ENCODE results near the gene PC. TPM values are rescaled to one million over a fixed set of nuclear protein-coding genes. Genes with fewer than 3 reads are reported as not detected.

PC gene
- total and polyA plus RNA-seq, 7 donors, result 2.0 to 40.2 (median 11.8) TPM

GRCh38 chr11:67002921-67003411 lies 44.8 kb upstream of the PC start:
- Histone ChIP-seq H3K27ac (no peak overlapping the region), H3K9me3 (no peaks in the 10 kb centered on the region), H3K27me3 (no peaks in the 10 kb centered on the region), H3K36me3 (no peaks in the 10 kb centered on the region), H3K4me3 (no peak overlapping the region), H3K4me1 (no peaks in the 10 kb centered on the region)
- WGBS, 2 donors, result 87 to 93% methylated on average over 5 of the region's 5 CpGs
- intact Hi-C loops (cut with DNase I), result no loop called here
- TF ChIP-seq POLR2A (IDR thresholded peaks at IDR 0.05) (no peak), POLR2AphosphoS5 (IDR thresholded peaks at IDR 0.05) (no peak), CTCF (IDR thresholded peaks at IDR 0.05) (no peak), EP300 (IDR thresholded peaks at IDR 0.05) (no peak)
- DNase-seq, result no peak

DNA sequence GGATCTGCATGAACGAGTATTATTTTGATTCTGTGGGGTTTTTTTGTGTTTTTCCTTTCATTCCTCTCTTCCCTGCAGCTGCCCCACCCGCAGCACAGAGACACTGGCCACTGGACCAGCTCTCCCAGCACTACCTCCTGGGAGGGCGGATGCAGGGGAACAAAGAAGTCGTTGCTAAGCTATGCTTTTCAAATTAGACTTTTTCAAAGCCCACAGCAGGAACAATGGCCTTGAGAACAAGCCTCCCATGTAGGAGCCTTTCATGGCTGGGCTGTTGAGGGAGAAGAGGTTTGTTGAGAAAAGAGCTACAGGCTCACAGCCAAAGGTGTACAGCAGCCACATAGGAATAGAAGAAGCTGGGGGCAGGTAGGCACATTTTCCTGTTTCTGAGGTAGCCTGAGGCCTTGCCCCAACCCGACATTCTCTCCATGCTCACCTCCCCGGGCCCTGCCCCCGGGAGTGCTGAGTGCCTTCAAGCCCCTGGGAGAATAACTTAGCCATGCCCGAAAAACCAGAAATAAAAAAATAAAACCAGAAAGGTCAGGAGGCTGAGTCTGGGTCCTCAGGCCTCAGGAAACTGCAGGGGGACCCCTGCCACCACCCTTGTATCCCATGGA lies 44.2 kb upstream of the PC start:
- WGBS, 2 donors, result 66 to 76% methylated on average over 8 of the region's 8 CpGs
- Histone ChIP-seq H3K4me3 (no peak overlapping the region), H3K4me1 (no peaks in the 10 kb centered on the region)

DNA sequence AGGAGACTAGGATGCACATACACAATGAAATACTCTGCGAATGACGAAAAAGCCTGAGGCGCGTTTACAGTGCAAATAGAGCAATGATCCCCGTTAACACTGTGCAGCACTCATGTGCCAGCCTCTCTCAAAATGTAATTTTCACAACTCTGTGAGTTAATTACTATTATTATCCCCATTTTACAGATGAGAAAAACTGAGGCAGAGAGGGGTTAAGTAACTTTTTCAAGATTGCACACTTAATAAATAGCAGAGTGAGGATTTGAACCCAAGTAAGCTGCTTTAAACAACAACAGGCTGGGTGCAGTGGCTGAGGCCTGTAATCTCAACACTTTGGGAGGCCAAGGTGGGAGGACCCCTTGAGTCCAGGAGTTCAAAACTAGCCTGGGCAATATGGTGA lies 43.1 kb upstream of the PC start:
- intact Hi-C loops (cut with DNase I), result no loop called here
- no peaks in the 10 kb centered on the region for H3K27me3 ChIP-seq
- no peak overlapping the region for H3K27ac ChIP-seq
- no peak overlapping the region for H3K4me3 ChIP-seq
- no peaks in the 10 kb centered on the region for H3K36me3 ChIP-seq
- no peaks in the 10 kb centered on the region for H3K9me3 ChIP-seq
- TF ChIP-seq CTCF (IDR thresholded peaks at IDR 0.05) (no peak), POLR2AphosphoS5 (IDR thresholded peaks at IDR 0.05) (no peak), EP300 (IDR thresholded peaks at IDR 0.05) (no peak), POLR2A (IDR thresholded peaks at IDR 0.05) (no peak)
- 91 to 95% methylated on average over 5 of the region's 5 CpGs for WGBS, 2 donors
- no peak for DNase-seq
- H3K4me1 ChIP-seq, result no peaks in the 10 kb centered on the region

More for the DNA sequence above, 44.2 kb upstream of the PC start:
- Histone ChIP-seq H3K36me3 (no peaks in the 10 kb centered on the region), H3K27ac (no peak overlapping the region), H3K27me3 (no peaks in the 10 kb centered on the region), H3K9me3 (no peaks in the 10 kb centered on the region)
- intact Hi-C loops (cut with DNase I), result no loop called here
- no peak for DNase-seq
- TF ChIP-seq CTCF (IDR thresholded peaks at IDR 0.05), result no peak
- no peak for TF ChIP-seq EP300 (IDR thresholded peaks at IDR 0.05)
- no peak for TF ChIP-seq POLR2A (IDR thresholded peaks at IDR 0.05)
- TF ChIP-seq POLR2AphosphoS5 (IDR thresholded peaks at IDR 0.05), result no peak

- no peak overlapping the region for H3K27ac ChIP-seq
- WGBS, 2 donors, result 88 to 94% methylated on average over 7 of the region's 7 CpGs
- intact Hi-C loops (cut with DNase I), result no loop called here
Observed at GRCh38 chr11:66999555-66999954, 41.4 kb upstream of the PC start.

GRCh38 chr11:66996609-66997273 lies 38.6 kb upstream of the PC start:
- H3K9me3 ChIP-seq, result no peaks in the 10 kb centered on the region
- no peaks in the 10 kb centered on the region for H3K27me3 ChIP-seq
- H3K4me1 ChIP-seq, result no peaks in the 10 kb centered on the region
- H3K4me3 ChIP-seq, result no peak overlapping the region
- H3K36me3 ChIP-seq, result no peaks in the 10 kb centered on the region
- TF ChIP-seq EP300 (IDR thresholded peaks at IDR 0.05) (no peak), CTCF (IDR thresholded peaks at IDR 0.05) (no peak), POLR2A (IDR thresholded peaks at IDR 0.05) (no peak), POLR2AphosphoS5 (IDR thresholded peaks at IDR 0.05) (no peak)
- 71 to 77% methylated on average over 8 of the region's 8 CpGs for WGBS, 2 donors
- no peak for DNase-seq
- H3K27ac ChIP-seq, result no peak overlapping the region
- intact Hi-C loops (cut with DNase I), result no loop called here

More at GRCh38 chr11:66999555-66999954, 41.4 kb upstream of the PC start:
- Histone ChIP-seq H3K27me3 (no peaks in the 10 kb centered on the region), H3K9me3 (no peaks in the 10 kb centered on the region), H3K36me3 (no peaks in the 10 kb centered on the region), H3K4me1 (no peaks in the 10 kb centered on the region), H3K4me3 (no peak overlapping the region)
- no peak for TF ChIP-seq POLR2AphosphoS5 (IDR thresholded peaks at IDR 0.05)
- DNase-seq, result no peak

All from sigmoid colon (tissue), 7 donors.